HG03103 (cell line): ENCODE measurements around the gene AFG3L2.

ENCODE experiments used
- ATAC-seq: cut with Tn5 transposase; IDR thresholded peaks from one replicate; pipeline ENCODE4 v1.9.1; 2021; ENCODE audit warnings: low read depth; ENCODE audit not compliant: unreplicated experiment

The AFG3L2 gene

GRCh38 chr18:12366379-12366778, 10.6 kb downstream of the AFG3L2 start:
- ATAC-seq = no peak

- no peak for ATAC-seq
Observed at GRCh38 chr18:12362473-12363174, 14.4 kb downstream of the AFG3L2 start.

- ATAC-seq = no peak
Observed at GRCh38 chr18:12361770-12362378, 15.2 kb downstream of the AFG3L2 start.

- no peak for ATAC-seq
Observed at GRCh38 chr18:12359515-12359927, 17.5 kb downstream of the AFG3L2 start.

GRCh38 chr18:12352188-12352587, 24.8 kb downstream of the AFG3L2 start:
- no peak for ATAC-seq

GRCh38 chr18:12347895-12348294, 29.1 kb downstream of the AFG3L2 start:
- ATAC-seq = no peak

- no peak for ATAC-seq
Observed at GRCh38 chr18:12346240-12346565, 30.8 kb downstream of the AFG3L2 start.

- no peak for ATAC-seq
Observed at GRCh38 chr18:12345491-12346239, 31.4 kb downstream of the AFG3L2 start.

- no peak for ATAC-seq
Observed at GRCh38 chr18:12342661-12343060, 34.4 kb downstream of the AFG3L2 start.

GRCh38 chr18:12340945-12341660, 35.9 kb downstream of the AFG3L2 start:
- no peak for ATAC-seq

- no peak for ATAC-seq
Observed at GRCh38 chr18:12338382-12338781, 38.6 kb downstream of the AFG3L2 start.

- no peak for ATAC-seq
Observed at GRCh38 chr18:12336887-12337286, 40.1 kb downstream of the AFG3L2 start.

- no peak for ATAC-seq
Observed at GRCh38 chr18:12336171-12336613, 40.8 kb downstream of the AFG3L2 start.

- ATAC-seq = no peak
Observed at GRCh38 chr18:12335503-12335902, 41.5 kb downstream of the AFG3L2 start.

- no peak for ATAC-seq
Observed at GRCh38 chr18:12334863-12335262, 42.2 kb downstream of the AFG3L2 start.

- ATAC-seq = no peak
Observed at GRCh38 chr18:12334366-12334808, 42.6 kb downstream of the AFG3L2 start.

- no peak for ATAC-seq
Observed at GRCh38 chr18:12333506-12334290, 43.3 kb downstream of the AFG3L2 start.

- no peak for ATAC-seq
Observed at GRCh38 chr18:12330766-12331165, 46.3 kb downstream of the AFG3L2 start.

- ATAC-seq = no peak
Observed at GRCh38 chr18:12329125-12329698, 47.8 kb downstream of the AFG3L2 start.
